OCI-LY7 (cell line): Measurements from ENCODE around the gene EEIG2. TPM values are rescaled to one million over a fixed set of nuclear protein-coding genes. Genes with fewer than 3 reads are reported as not detected.

ENCODE experiments used
- BruUV-seq: library from RNA; stranded (reverse); fragments of 400-500 nt; replicated peaks from 2 replicates; lab custom pipeline; 2021; lab: Mats Ljungman, UMichigan
- CTCF ChIA-PET: fragments of 300-600 bp; sonication (Branson Sonifier 250); formaldehyde crosslinking; loops from one replicate; lab custom pipeline; 2022; ENCODE audit warnings: antibody characterized with exemption; ENCODE audit not compliant: unreplicated experiment; lab: Charles Lee
- POLR2A ChIA-PET: fragments of 300-600 bp; sonication (Branson Sonifier 250); formaldehyde crosslinking; loops from one replicate; lab custom pipeline; 2022; ENCODE audit warnings: antibody characterized with exemption; lab: Charles Lee
- DNase-seq: peaks from one replicate; pipeline ENCODE4 v3.0.0-alpha.2; 2015; ENCODE audit warnings: low spot score
- H2AFZ ChIP-seq: fragments of 200-600 bp; sonication (generic), shearing (Covaris generic); 2 replicates; pipeline ENCODE4 v1.6.1; 2014; ENCODE audit warnings: mild to moderate bottlenecking, antibody characterized with exemption, low read length, moderate library complexity
- H3K27ac ChIP-seq: fragments of 200-600 bp; sonication (generic); 2 replicates; pipeline ENCODE4 v1.5.1; 2014; ENCODE audit warnings: mixed run types, low read depth, mild to moderate bottlenecking, moderate library complexity, low read length, inconsistent platforms; ENCODE audit not compliant: poor library complexity, severe bottlenecking
- H3K36me3 ChIP-seq: fragments of 200-600 bp; sonication (generic); 2 replicates; pipeline ENCODE4 v1.6.1; 2014; ENCODE audit warnings: mild to moderate bottlenecking, antibody characterized with exemption, low read length, moderate library complexity, mixed read lengths; ENCODE audit not compliant: insufficient read depth
- H3K4me1 ChIP-seq: fragments of 200-600 bp; sonication (generic); 2 replicates; pipeline ENCODE4 v1.5.1; 2014; ENCODE audit warnings: mild to moderate bottlenecking, low read length; ENCODE audit not compliant: insufficient read depth, poor library complexity, severe bottlenecking
- H3K4me2 ChIP-seq: fragments of 200-600 bp; sonication (generic); 2 replicates; pipeline ENCODE4 v1.6.1; 2014; ENCODE audit warnings: mild to moderate bottlenecking, low read length
- H3K4me3 ChIP-seq: fragments of 200-600 bp; sonication (generic); 2 replicates; pipeline ENCODE4 v1.5.1; 2014; ENCODE audit warnings: mild to moderate bottlenecking, low read depth, low read length; ENCODE audit not compliant: poor library complexity, severe bottlenecking
- H3K79me2 ChIP-seq: fragments of 200-600 bp; sonication (generic); 2 replicates; pipeline ENCODE4 v1.6.1; 2016; ENCODE audit warnings: low read depth, mild to moderate bottlenecking, low read length, moderate library complexity, mixed read lengths; ENCODE audit not compliant: insufficient read depth
- H3K9me2 ChIP-seq: fragments of 200-600 bp; sonication (generic); 2 replicates; pipeline ENCODE4 v1.6.1; 2016; ENCODE audit warnings: mild to moderate bottlenecking, low read length, mixed read lengths; ENCODE audit not compliant: insufficient read depth
- H3K9me3 ChIP-seq: fragments of 200-600 bp; sonication (generic); 2 replicates; pipeline ENCODE4 v1.6.1; 2014; ENCODE audit warnings: mild to moderate bottlenecking, mixed run types, low read length, mixed read lengths
- H4K20me1 ChIP-seq: fragments of 200-600 bp; sonication (generic); 2 replicates; pipeline ENCODE4 v1.6.1; 2014; ENCODE audit warnings: mild to moderate bottlenecking, antibody characterized with exemption, low read length, moderate library complexity, mixed read lengths; ENCODE audit not compliant: insufficient read depth
- CTCF ChIP-seq: fragments of 200-600 bp; sonication (generic); conservative IDR thresholded peaks from 2 replicates; pipeline ENCODE4 v1.5.1; 2014; ENCODE audit warnings: mild to moderate bottlenecking, antibody characterized with exemption, low read length, moderate library complexity, mixed read lengths
- EZH2phosphoT487 ChIP-seq: fragments of 200-600 bp; sonication (generic); IDR thresholded peaks from 2 replicates; pipeline ENCODE4 v1.6.1; 2018; ENCODE audit warnings: low read depth, borderline replicate concordance, mild to moderate bottlenecking, mixed run types, antibody characterized with exemption, low read length, moderate library complexity, mixed read lengths
- intact Hi-C: fragments of 100-400 bp; cut with micrococcal nuclease; formaldehyde crosslinking; loops from one replicate; pipeline ENCODE4 v1.10.0; 2022; ENCODE audit not compliant: unreplicated experiment
- total RNA-seq, 2 experiments: library from RNA; depleted of rRNA in 1 of 2; stranded (reverse); fragments of >200 nt in 1 of 2; shearing (Covaris generic) in 1 of 2; gene quantifications; 2 replicates each; pipeline ENCODE4 v1.2.3, GENCODE V29; 2014 to 2022

Gene EEIG2
- total RNA-seq, 2 experiments from 2014 or later: 23.1 to 24.7 TPM

- no peak for DNase-seq
- ChIA-PET CTCF (interaction anchor here (0.6 to 2.2 kb wide), 4 partner anchors 21 to 133 kb away, joined by 3 to 15 read pairs (median 6); partner anchors contain the start of gene PRPF38B), POLR2A (interaction anchor here (1.0 to 3.2 kb wide), 9 partner anchors 10 to 1202 kb away, joined by 3 to 20 read pairs (median 5); partner anchors contain the start of gene PRPF38B)
- intact Hi-C loops: loop anchor here (5.0 kb wide), 1 partner anchor 783 kb away; no protein-coding TSS in a partner anchor
- Histone ChIP-seq H3K4me1 (peaks cover 56% of the 10 kb centered on the region), H3K9me2 (no peaks in the 10 kb centered on the region), H3K4me3 (peak overlapping the region; percentile 72), H4K20me1 (no peaks in the 10 kb centered on the region; the same call in 1 of the 2 replicates), H3K36me3 (no peaks in the 10 kb centered on the region), H3K79me2 (peaks cover 32% of the 10 kb centered on the region; the same call in 1 of the 2 replicates), H3K9me3 (no peaks in the 10 kb centered on the region), H2AFZ (peak overlapping the region; percentile 29; the same call in 1 of the 2 replicates), H3K27ac (peak overlapping the region; percentile 49), H3K4me2 (peak overlapping the region; percentile 79)
- BruUV-seq: no TSS peak
- no peak for TF ChIP-seq EZH2phosphoT487
- no peak for TF ChIP-seq CTCF
These were observed 431 bp downstream of the EEIG2 start for GRCh38 chr1:108560189-108560873.

- peaks cover 53% of the 10 kb centered on the region for H3K4me1 ChIP-seq
- POLR2A ChIA-PET: interaction anchor here (1.0 to 3.2 kb wide), 8 partner anchors 10 to 132 kb away, joined by 3 to 20 read pairs (median 4); partner anchors contain the start of gene PRPF38B
- no peaks in the 10 kb centered on the region for H3K36me3 ChIP-seq
- H3K4me3 ChIP-seq: peak overlapping the region; percentile 72
- no peaks in the 10 kb centered on the region for H3K9me3 ChIP-seq
- no peaks in the 10 kb centered on the region for H3K9me2 ChIP-seq
- peak overlapping the region; percentile 29; the same call in 1 of the 2 replicates for H2AFZ ChIP-seq
- H3K79me2 ChIP-seq: peaks cover 38% of the 10 kb centered on the region; the same call in 1 of the 2 replicates
- CTCF ChIA-PET: interaction anchor here (1.1 to 2.2 kb wide), 4 partner anchors 9 to 132 kb away, joined by 3 to 15 read pairs (median 6); partner anchors contain the start of gene PRPF38B
- H4K20me1 ChIP-seq: no peaks in the 10 kb centered on the region; the same call in 1 of the 2 replicates
- H3K27ac ChIP-seq: peak overlapping the region; percentile 49
- BruUV-seq: no TSS peak
- no peak for TF ChIP-seq EZH2phosphoT487
- TF ChIP-seq CTCF: no peak; the same call in 1 of the 2 replicates
- peak; percentile 81 for DNase-seq
- intact Hi-C loops: loop anchor here (1.0 to 5.0 kb wide), 3 partner anchors 49 to 784 kb away; no protein-coding TSS in a partner anchor
- H3K4me2 ChIP-seq: peak overlapping the region; percentile 79
These were observed 1.1 kb downstream of the EEIG2 start for GRCh38 chr1:108560874-108561459.
